ENCODE data around the gene NPSR1. TPM values are rescaled to one million over a fixed set of nuclear protein-coding genes. Genes with fewer than 3 reads are reported as not detected.

The NPSR1 gene
- total and polyA plus RNA-seq, 4 donors, result not detected

DNA sequence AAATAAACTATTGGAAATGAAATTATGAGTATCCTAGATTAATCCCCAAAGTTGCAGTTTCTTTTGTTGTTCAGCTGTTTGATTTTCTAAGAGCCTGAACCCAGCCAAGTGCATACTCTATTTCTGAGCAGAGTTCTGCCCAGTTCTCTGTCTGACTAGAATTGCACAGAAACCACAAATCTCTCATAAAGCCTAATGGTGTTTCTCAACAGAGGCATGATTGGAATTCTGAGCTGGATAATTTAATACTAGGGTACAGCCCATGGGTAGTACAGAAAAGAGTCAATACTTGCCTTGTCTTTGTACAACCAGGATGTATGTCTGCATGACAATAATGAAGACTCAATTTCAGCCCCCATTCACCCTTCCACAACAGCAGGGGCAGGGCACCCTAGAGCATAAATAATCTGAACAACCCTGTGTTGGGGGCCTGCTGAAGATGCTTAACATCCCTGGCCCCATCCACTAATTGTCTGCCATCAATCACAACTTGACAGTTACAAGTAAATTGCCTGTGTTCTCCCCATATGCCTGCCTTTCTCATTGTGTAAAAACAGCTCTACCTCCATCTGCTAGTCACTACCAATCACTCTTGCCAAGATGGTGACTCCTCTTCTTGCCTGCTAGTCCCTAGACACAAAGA lies 114.4 kb downstream of the NPSR1 start:
- H3K27ac ChIP-seq (ENCODE audit: low read depth in 1 of 2, low read length in 2 of 2), result no peak overlapping the region
- no peaks in the 10 kb centered on the region for H3K27me3 ChIP-seq (ENCODE audit: control insufficient read depth in 4 of 4, insufficient read depth in 4 of 4, low read length in 3 of 4)
- peaks cover 0 to 5% (median 4%) of the 10 kb centered on the region in 4 donors for H3K9me3 ChIP-seq (ENCODE audit: control insufficient read depth in 4 of 4, low read length in 3 of 4)
- DNase-seq (ENCODE audit: low spot score), result no peak
- no peak overlapping the region for H3K9ac ChIP-seq (ENCODE audit: low read depth in 1 of 2, low read length in 2 of 2)
- TF ChIP-seq RAD21 (IDR thresholded peaks at IDR 0.05) (no peak), EGR1 (IDR thresholded peaks at IDR 0.05; ENCODE audit: low read depth in 2 of 2) (no peak), HNF4G (IDR thresholded peaks at IDR 0.05) (no peak), SP1 (IDR thresholded peaks at IDR 0.05) (no peak), JUND (IDR thresholded peaks at IDR 0.05) (no peak), TAF1 (conservative IDR thresholded peaks at IDR 0.05) (no peak), FOXA1 (IDR thresholded peaks at IDR 0.05) (no peak)
- TF ChIP-seq, protein P1, sequence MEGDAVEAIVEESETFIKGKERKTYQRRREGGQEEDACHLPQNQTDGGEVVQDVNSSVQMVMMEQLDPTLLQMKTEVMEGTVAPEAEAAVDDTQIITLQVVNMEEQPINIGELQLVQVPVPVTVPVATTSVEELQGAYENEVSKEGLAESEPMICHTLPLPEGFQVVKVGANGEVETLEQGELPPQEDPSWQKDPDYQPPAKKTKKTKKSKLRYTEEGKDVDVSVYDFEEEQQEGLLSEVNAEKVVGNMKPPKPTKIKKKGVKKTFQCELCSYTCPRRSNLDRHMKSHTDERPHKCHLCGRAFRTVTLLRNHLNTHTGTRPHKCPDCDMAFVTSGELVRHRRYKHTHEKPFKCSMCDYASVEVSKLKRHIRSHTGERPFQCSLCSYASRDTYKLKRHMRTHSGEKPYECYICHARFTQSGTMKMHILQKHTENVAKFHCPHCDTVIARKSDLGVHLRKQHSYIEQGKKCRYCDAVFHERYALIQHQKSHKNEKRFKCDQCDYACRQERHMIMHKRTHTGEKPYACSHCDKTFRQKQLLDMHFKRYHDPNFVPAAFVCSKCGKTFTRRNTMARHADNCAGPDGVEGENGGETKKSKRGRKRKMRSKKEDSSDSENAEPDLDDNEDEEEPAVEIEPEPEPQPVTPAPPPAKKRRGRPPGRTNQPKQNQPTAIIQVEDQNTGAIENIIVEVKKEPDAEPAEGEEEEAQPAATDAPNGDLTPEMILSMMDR (IDR thresholded peaks at IDR 0.05; ENCODE audit: low read depth, low read length, missing input control), result no peak
- TF ChIP-seq, protein P2, sequence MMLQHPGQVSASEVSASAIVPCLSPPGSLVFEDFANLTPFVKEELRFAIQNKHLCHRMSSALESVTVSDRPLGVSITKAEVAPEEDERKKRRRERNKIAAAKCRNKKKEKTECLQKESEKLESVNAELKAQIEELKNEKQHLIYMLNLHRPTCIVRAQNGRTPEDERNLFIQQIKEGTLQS (IDR thresholded peaks at IDR 0.05), result no peak
- TF ChIP-seq, protein P3, sequence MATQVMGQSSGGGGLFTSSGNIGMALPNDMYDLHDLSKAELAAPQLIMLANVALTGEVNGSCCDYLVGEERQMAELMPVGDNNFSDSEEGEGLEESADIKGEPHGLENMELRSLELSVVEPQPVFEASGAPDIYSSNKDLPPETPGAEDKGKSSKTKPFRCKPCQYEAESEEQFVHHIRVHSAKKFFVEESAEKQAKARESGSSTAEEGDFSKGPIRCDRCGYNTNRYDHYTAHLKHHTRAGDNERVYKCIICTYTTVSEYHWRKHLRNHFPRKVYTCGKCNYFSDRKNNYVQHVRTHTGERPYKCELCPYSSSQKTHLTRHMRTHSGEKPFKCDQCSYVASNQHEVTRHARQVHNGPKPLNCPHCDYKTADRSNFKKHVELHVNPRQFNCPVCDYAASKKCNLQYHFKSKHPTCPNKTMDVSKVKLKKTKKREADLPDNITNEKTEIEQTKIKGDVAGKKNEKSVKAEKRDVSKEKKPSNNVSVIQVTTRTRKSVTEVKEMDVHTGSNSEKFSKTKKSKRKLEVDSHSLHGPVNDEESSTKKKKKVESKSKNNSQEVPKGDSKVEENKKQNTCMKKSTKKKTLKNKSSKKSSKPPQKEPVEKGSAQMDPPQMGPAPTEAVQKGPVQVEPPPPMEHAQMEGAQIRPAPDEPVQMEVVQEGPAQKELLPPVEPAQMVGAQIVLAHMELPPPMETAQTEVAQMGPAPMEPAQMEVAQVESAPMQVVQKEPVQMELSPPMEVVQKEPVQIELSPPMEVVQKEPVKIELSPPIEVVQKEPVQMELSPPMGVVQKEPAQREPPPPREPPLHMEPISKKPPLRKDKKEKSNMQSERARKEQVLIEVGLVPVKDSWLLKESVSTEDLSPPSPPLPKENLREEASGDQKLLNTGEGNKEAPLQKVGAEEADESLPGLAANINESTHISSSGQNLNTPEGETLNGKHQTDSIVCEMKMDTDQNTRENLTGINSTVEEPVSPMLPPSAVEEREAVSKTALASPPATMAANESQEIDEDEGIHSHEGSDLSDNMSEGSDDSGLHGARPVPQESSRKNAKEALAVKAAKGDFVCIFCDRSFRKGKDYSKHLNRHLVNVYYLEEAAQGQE (IDR thresholded peaks at IDR 0.05), result no peak
- H3K4me3 ChIP-seq (ENCODE audit: low read depth in 1 of 3, low read length in 3 of 3), result no peak overlapping the region
- H3K36me3 ChIP-seq (ENCODE audit: control insufficient read depth in 4 of 4, insufficient read depth in 3 of 4, low read depth in 1 of 4, low read length in 3 of 4), result no peaks in the 10 kb centered on the region
- no peaks in the 10 kb centered on the region for H3K4me1 ChIP-seq (ENCODE audit: control insufficient read depth in 4 of 4, insufficient read depth in 4 of 4, low read length in 3 of 4)

DNA sequence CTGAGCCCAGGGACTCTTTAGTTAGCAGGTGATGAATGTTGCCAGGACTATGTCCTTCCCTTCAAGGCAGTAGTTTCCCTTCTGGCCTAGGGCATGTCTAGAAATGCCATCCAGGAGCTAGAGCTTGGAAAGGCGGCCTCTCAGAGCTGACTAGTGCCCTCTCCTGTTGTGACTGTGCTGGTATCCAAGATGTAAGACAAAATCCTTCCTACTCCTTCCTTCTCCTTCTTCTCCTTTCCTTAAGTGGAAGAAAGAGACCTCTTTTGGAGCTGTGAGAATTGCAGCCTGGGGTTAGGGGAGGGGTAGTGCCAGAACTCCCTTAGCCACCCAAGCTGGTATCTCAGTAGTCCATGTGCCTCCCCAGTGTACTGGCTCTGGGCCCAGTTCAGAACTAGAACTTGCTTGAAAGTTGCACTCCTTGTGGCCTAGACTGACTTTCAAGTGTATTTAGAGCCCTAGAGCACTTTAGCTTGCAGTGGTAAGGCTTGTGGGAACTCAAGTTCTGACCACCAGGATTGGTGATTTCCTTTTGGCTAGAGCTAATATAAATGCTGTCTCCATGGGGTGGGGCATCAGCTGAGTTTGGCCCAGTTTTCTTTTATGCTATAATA lies 118.8 kb downstream of the NPSR1 start:
- Histone ChIP-seq H3K9ac (ENCODE audit: low read depth in 1 of 2, low read length in 2 of 2) (no peak overlapping the region), H3K9me3 (ENCODE audit: control insufficient read depth in 4 of 4, low read length in 3 of 4) (peaks cover 0 to 5% (median 4%) of the 10 kb centered on the region in 4 donors), H3K27me3 (ENCODE audit: control insufficient read depth in 4 of 4, insufficient read depth in 4 of 4, low read length in 3 of 4) (no peaks in the 10 kb centered on the region), H3K4me3 (ENCODE audit: low read depth in 1 of 3, low read length in 3 of 3) (no peak overlapping the region), H3K4me1 (ENCODE audit: control insufficient read depth in 4 of 4, insufficient read depth in 4 of 4, low read length in 3 of 4) (no peaks in the 10 kb centered on the region), H3K27ac (ENCODE audit: low read depth in 1 of 2, low read length in 2 of 2) (no peak overlapping the region), H3K36me3 (ENCODE audit: control insufficient read depth in 4 of 4, insufficient read depth in 3 of 4, low read depth in 1 of 4, low read length in 3 of 4) (no peaks in the 10 kb centered on the region)
- WGBS, result 74% methylated on average over 1 of the region's 1 CpG
- DNase-seq (ENCODE audit: low spot score), result no peak
- no peak for TF ChIP-seq RAD21 (IDR thresholded peaks at IDR 0.05)
- TF ChIP-seq, protein P3 (IDR thresholded peaks at IDR 0.05), result no peak
- TF ChIP-seq EGR1 (IDR thresholded peaks at IDR 0.05; ENCODE audit: low read depth in 2 of 2), result no peak
- TF ChIP-seq FOXA2 (IDR thresholded peaks at IDR 0.05), result no peak
- no peak for TF ChIP-seq HNF4A (conservative IDR thresholded peaks at IDR 0.05)
- TF ChIP-seq, protein P4, sequence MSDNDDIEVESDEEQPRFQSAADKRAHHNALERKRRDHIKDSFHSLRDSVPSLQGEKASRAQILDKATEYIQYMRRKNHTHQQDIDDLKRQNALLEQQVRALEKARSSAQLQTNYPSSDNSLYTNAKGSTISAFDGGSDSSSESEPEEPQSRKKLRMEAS (IDR thresholded peaks at IDR 0.05), result no peak
- TF ChIP-seq YY1 (IDR thresholded peaks at IDR 0.05), result no peak
- TF ChIP-seq, protein P5, sequence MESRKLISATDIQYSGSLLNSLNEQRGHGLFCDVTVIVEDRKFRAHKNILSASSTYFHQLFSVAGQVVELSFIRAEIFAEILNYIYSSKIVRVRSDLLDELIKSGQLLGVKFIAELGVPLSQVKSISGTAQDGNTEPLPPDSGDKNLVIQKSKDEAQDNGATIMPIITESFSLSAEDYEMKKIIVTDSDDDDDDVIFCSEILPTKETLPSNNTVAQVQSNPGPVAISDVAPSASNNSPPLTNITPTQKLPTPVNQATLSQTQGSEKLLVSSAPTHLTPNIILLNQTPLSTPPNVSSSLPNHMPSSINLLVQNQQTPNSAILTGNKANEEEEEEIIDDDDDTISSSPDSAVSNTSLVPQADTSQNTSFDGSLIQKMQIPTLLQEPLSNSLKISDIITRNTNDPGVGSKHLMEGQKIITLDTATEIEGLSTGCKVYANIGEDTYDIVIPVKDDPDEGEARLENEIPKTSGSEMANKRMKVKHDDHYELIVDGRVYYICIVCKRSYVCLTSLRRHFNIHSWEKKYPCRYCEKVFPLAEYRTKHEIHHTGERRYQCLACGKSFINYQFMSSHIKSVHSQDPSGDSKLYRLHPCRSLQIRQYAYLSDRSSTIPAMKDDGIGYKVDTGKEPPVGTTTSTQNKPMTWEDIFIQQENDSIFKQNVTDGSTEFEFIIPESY (IDR thresholded peaks at IDR 0.05), result no peak
- no peak for TF ChIP-seq SP1 (IDR thresholded peaks at IDR 0.05)
- no peak for TF ChIP-seq NR2F2 (IDR thresholded peaks at IDR 0.05)
- no peak for TF ChIP-seq HNF4G (IDR thresholded peaks at IDR 0.05)
- TF ChIP-seq, protein P2 (IDR thresholded peaks at IDR 0.05), result no peak
- TF ChIP-seq TAF1 (conservative IDR thresholded peaks at IDR 0.05), result no peak
- no peak for TF ChIP-seq RXRA (IDR thresholded peaks at IDR 0.05)
- TF ChIP-seq FOXA1 (IDR thresholded peaks at IDR 0.05), result no peak
- no peak for TF ChIP-seq GABPA (IDR thresholded peaks at IDR 0.05 in 1 of 2, conservative IDR thresholded peaks at IDR 0.05 in 1 of 2)
